ENCODE results near the gene CGB3. TPM values are rescaled to one million over a fixed set of nuclear protein-coding genes. Genes with fewer than 3 reads are reported as not detected.

CGB3 gene
- total RNA-seq, 1 donor from 2014 or later, result not detected

GRCh38 chr19:48988286-48988685 is 35.8 kb downstream of the CGB3 start:
- DNase-seq (ENCODE audit: low read depth), result no peak
- H3K4me3 ChIP-seq (ENCODE audit: low read depth, low read length), result no peak overlapping the region
- no peak for TF ChIP-seq CTCF (IDR thresholded peaks at IDR 0.05; ENCODE audit: insufficient read depth, low read length, severe bottlenecking)
- peaks cover 27% of the 10 kb centered on the region for H3K36me3 ChIP-seq (ENCODE audit: control insufficient read depth, insufficient read depth, low read length)
- H3K27me3 ChIP-seq (ENCODE audit: control insufficient read depth, insufficient read depth, low read length), result no peaks in the 10 kb centered on the region
- no peak for FAIRE-seq

- H3K36me3 ChIP-seq (ENCODE audit: control insufficient read depth, insufficient read depth, low read length), result peaks cover 32% of the 10 kb centered on the region
- H3K27me3 ChIP-seq (ENCODE audit: control insufficient read depth, insufficient read depth, low read length), result no peaks in the 10 kb centered on the region
- no peak for TF ChIP-seq CTCF (IDR thresholded peaks at IDR 0.05; ENCODE audit: insufficient read depth, low read length, severe bottlenecking)
- DNase-seq (ENCODE audit: low read depth) (no peak), FAIRE-seq (no peak)
- H3K4me3 ChIP-seq (ENCODE audit: low read depth, low read length), result no peak overlapping the region
Observed at GRCh38 chr19:48987323-48987722, 36.8 kb downstream of the CGB3 start.

- Histone ChIP-seq H3K27me3 (ENCODE audit: control insufficient read depth, insufficient read depth, low read length) (no peaks in the 10 kb centered on the region), H3K4me3 (ENCODE audit: low read depth, low read length) (no peak overlapping the region), H3K36me3 (ENCODE audit: control insufficient read depth, insufficient read depth, low read length) (peaks cover 39% of the 10 kb centered on the region)
- no peak for TF ChIP-seq CTCF (IDR thresholded peaks at IDR 0.05; ENCODE audit: insufficient read depth, low read length, severe bottlenecking)
- no peak for FAIRE-seq
- DNase-seq (ENCODE audit: low read depth), result no peak
Observed at GRCh38 chr19:48986211-48986610, 37.9 kb downstream of the CGB3 start.

DNA sequence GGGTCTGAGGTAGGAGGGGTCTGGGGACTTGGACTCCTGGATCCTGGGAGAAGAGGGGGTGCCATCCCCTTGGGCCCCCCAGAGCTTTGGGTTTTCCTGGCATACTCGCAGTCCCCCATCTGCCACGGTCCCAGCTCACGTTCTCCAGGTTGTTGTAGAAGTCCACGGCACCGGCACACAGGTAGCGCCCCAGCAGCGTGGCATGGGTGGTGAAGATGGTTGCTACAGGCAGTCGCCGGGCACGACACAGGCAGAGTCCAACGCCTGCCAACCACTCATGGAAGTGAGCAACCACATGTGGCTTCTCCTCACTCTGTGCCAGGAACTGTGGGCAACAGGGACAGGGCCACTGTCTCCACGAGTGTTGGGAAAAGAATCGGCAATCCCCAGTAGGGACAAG is 38.4 kb downstream of the CGB3 start:
- no peak for DNase-seq (ENCODE audit: low read depth)
- peak; percentile 18 for FAIRE-seq
- peaks cover 37% of the 10 kb centered on the region for H3K36me3 ChIP-seq (ENCODE audit: control insufficient read depth, insufficient read depth, low read length)
- H3K4me3 ChIP-seq (ENCODE audit: low read depth, low read length), result no peak overlapping the region
- no peak for TF ChIP-seq CTCF (IDR thresholded peaks at IDR 0.05; ENCODE audit: insufficient read depth, low read length, severe bottlenecking)
- no peaks in the 10 kb centered on the region for H3K27me3 ChIP-seq (ENCODE audit: control insufficient read depth, insufficient read depth, low read length)

DNA sequence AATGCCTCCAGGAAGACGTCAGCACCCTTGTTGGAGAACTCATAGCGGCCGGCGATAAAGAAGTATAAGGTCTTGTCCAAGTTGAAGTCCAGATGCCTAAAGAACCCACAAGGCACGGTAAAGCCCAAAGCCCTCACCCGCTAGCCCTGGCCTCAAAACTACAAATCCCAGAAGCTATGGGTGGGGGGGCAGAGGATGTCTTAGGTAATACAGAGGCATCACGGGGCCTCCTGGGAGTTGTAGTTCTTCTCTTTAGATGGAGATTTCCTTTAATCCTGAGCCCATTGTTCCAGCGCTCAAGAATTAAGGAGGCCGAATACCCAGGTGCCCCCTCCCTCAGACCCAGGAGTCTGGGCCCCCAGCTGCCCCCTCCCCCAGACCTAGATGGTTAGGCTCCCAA is 41.9 kb downstream of the CGB3 start:
- no peak overlapping the region for H3K4me3 ChIP-seq (ENCODE audit: low read depth, low read length)
- no peak for TF ChIP-seq CTCF (IDR thresholded peaks at IDR 0.05; ENCODE audit: insufficient read depth, low read length, severe bottlenecking)
- no peaks in the 10 kb centered on the region for H3K27me3 ChIP-seq (ENCODE audit: control insufficient read depth, insufficient read depth, low read length)
- no peak for FAIRE-seq
- peaks cover 27% of the 10 kb centered on the region for H3K36me3 ChIP-seq (ENCODE audit: control insufficient read depth, insufficient read depth, low read length)
- DNase-seq (ENCODE audit: low read depth), result no peak

- FAIRE-seq (no peak), DNase-seq (ENCODE audit: low read depth) (no peak)
- peaks cover 18% of the 10 kb centered on the region for H3K36me3 ChIP-seq (ENCODE audit: control insufficient read depth, insufficient read depth, low read length)
- TF ChIP-seq CTCF (IDR thresholded peaks at IDR 0.05; ENCODE audit: insufficient read depth, low read length, severe bottlenecking), result no peak
- H3K27me3 ChIP-seq (ENCODE audit: control insufficient read depth, insufficient read depth, low read length), result no peaks in the 10 kb centered on the region
- H3K4me3 ChIP-seq (ENCODE audit: low read depth, low read length), result no peak overlapping the region
Observed at GRCh38 chr19:48977061-48977460, 47.1 kb downstream of the CGB3 start.

Data from bronchial epithelial cell (primary cell).